Sigmoid colon (tissue), 7 donors: ENCODE measurements around the gene AATK. TPM values are rescaled to one million over a fixed set of nuclear protein-coding genes. Genes with fewer than 3 reads are reported as not detected.

Experiments used
- DNase-seq: peaks from one replicate; pipeline ENCODE4 v3.0.0-alpha.2; 2019
- H3K27ac ChIP-seq, 4 donors: fragments of 200-600 bp; sonication (generic); one replicate each; pipeline ENCODE4 v1.5.1; 2016 to 2019; ENCODE audit warnings: mild to moderate bottlenecking in 1 of 4
- H3K27me3 ChIP-seq, 3 donors: fragments of 200-600 bp; sonication (generic); one replicate each; pipeline ENCODE4 v1.5.1; 2019; ENCODE audit warnings: mild to moderate bottlenecking in 1 of 3
- H3K36me3 ChIP-seq, 4 donors: fragments of 200-600 bp; sonication (generic); one replicate each; pipeline ENCODE4 v1.5.1; 2016 to 2019
- H3K4me1 ChIP-seq, 4 donors: fragments of 200-600 bp; sonication (generic); one replicate each; pipeline ENCODE4 v1.5.1; 2017 to 2019
- H3K4me3 ChIP-seq, 4 donors: fragments of 200-600 bp; sonication (generic); one replicate each; pipeline ENCODE4 v1.5.1; 2017 to 2019; ENCODE audit warnings: mild to moderate bottlenecking in 2 of 4, moderate library complexity in 1 of 4
- H3K9me3 ChIP-seq, 4 donors: fragments of 200-600 bp in 3 of 4; sonication (generic) in 3 of 4; one replicate each; pipeline versions ENCODE4 v1.5.1 to v1.6.1; 2013 to 2019
- CTCF ChIP-seq, 4 experiments: fragments of 450-650 bp in 3 of 4; fragments of 200-600 bp in 1 of 4; IDR thresholded peaks; one replicate each; pipeline ENCODE4 v1.5.1; 2016 to 2019; ENCODE audit warnings: antibody characterized with exemption in 4 of 4, mild to moderate bottlenecking in 3 of 4, moderate library complexity in 2 of 4
- EP300 ChIP-seq, 4 donors: sonication (generic); formaldehyde crosslinking; IDR thresholded peaks; one replicate each; pipeline ENCODE4 v1.6.1; 2017; ENCODE audit warnings: antibody characterized with exemption in 4 of 4
- POLR2A ChIP-seq, 2 donors: fragments of 450-650 bp; IDR thresholded peaks; one replicate each; pipeline ENCODE4 v1.6.1; 2016; ENCODE audit warnings: antibody characterized with exemption in 2 of 2, mild to moderate bottlenecking in 2 of 2, moderate library complexity in 2 of 2
- POLR2AphosphoS5 ChIP-seq, 4 donors: sonication (generic); formaldehyde crosslinking; IDR thresholded peaks; one replicate each; pipeline ENCODE4 v1.6.1; 2017; ENCODE audit warnings: antibody characterized with exemption in 4 of 4
- WGBS, 2 donors: extraction: QIAGEN DNeasy Blood & Tissue Kit; methylation state at CpG; one replicate each; pipeline ENCODE4 v1.1.7; 2013; 5-methylcytosine and 5-hydroxymethylcytosine counted together
- intact Hi-C: fragments of 100-400 bp; cut with DNase I; formaldehyde crosslinking; loops from one replicate; pipeline ENCODE4 v1.15.1; 2023
- polyA plus RNA-seq, 3 donors: library from polyadenylated mRNA; stranded (reverse); fragments of 200-250 nt; gene quantifications; one replicate each; pipeline ENCODE4 v1.2.3, GENCODE V29; 2013
- total RNA-seq, 4 donors: library from RNA; depleted of rRNA; stranded (reverse); fragments of >200 nt; gene quantifications; one replicate each; pipeline ENCODE4 v1.1.0, GENCODE V29; 2016
- donor health status: healthy with polysubstance abuse.
- donor health status: Bipolar disorder and iron deficiency.
- donor health status: healthy.

The AATK gene
- total and polyA plus RNA-seq, 7 donors, result 0.16 to 9.6 (median 4.2) TPM

GRCh38 chr17:81206166-81206565, 40.1 kb upstream of the AATK start:
- Histone ChIP-seq H3K4me3 (no peak overlapping the region), H3K27me3 (no peaks in the 10 kb centered on the region), H3K9me3 (no peaks in the 10 kb centered on the region), H3K4me1 (no peaks in the 10 kb centered on the region), H3K27ac (no peak overlapping the region), H3K36me3 (peaks cover 0 to 20% (median 0%) of the 10 kb centered on the region in 4 donors)
- intact Hi-C loops, result no loop called here
- no peak for DNase-seq
- 91 to 93% methylated on average over 4 of the region's 4 CpGs for WGBS, 2 donors
- no peak for TF ChIP-seq POLR2A (IDR thresholded peaks at IDR 0.05)
- TF ChIP-seq EP300 (IDR thresholded peaks at IDR 0.05), result no peak
- TF ChIP-seq POLR2AphosphoS5 (IDR thresholded peaks at IDR 0.05), result no peak
- TF ChIP-seq CTCF (IDR thresholded peaks at IDR 0.05), result no peak

GRCh38 chr17:81204578-81204977, 38.6 kb upstream of the AATK start:
- Histone ChIP-seq H3K9me3 (no peaks in the 10 kb centered on the region), H3K27me3 (no peaks in the 10 kb centered on the region), H3K4me1 (peaks cover 0 to 5% (median 0%) of the 10 kb centered on the region in 4 donors), H3K27ac (no peak overlapping the region), H3K4me3 (no peak overlapping the region), H3K36me3 (peaks cover 0 to 20% (median 0%) of the 10 kb centered on the region in 4 donors)
- WGBS, 2 donors, result 40 to 79% methylated on average over 10 of the region's 10 CpGs
- TF ChIP-seq POLR2AphosphoS5 (IDR thresholded peaks at IDR 0.05) (no peak), CTCF (IDR thresholded peaks at IDR 0.05) (no peak), POLR2A (IDR thresholded peaks at IDR 0.05) (no peak), EP300 (IDR thresholded peaks at IDR 0.05) (no peak)
- no peak for DNase-seq
- intact Hi-C loops, result loop anchor here (5.0 kb wide), 1 partner anchor 62 kb away; no protein-coding TSS in a partner anchor

- Histone ChIP-seq H3K36me3 (peaks cover 0 to 15% (median 0%) of the 10 kb centered on the region in 4 donors), H3K27me3 (no peaks in the 10 kb centered on the region), H3K4me1 (peaks cover 0 to 14% (median 0%) of the 10 kb centered on the region in 4 donors), H3K9me3 (no peaks in the 10 kb centered on the region), H3K4me3 (no peak overlapping the region), H3K27ac (no peak overlapping the region)
- 94 to 95% methylated on average over 20 of the region's 20 CpGs for WGBS, 2 donors
- intact Hi-C loops, result loop anchor here (5.0 kb wide), 1 partner anchor 61 kb away; no protein-coding TSS in a partner anchor
- TF ChIP-seq POLR2AphosphoS5 (IDR thresholded peaks at IDR 0.05) (no peak), POLR2A (IDR thresholded peaks at IDR 0.05) (no peak), EP300 (IDR thresholded peaks at IDR 0.05) (no peak), CTCF (IDR thresholded peaks at IDR 0.05) (no peak)
- no peak for DNase-seq
Observed at GRCh38 chr17:81203136-81203535, 37.1 kb upstream of the AATK start.

- Histone ChIP-seq H3K27ac (no peak overlapping the region), H3K4me3 (no peak overlapping the region), H3K9me3 (no peaks in the 10 kb centered on the region), H3K27me3 (no peaks in the 10 kb centered on the region), H3K36me3 (peaks cover 0 to 15% (median 0%) of the 10 kb centered on the region in 4 donors), H3K4me1 (peaks cover 0 to 14% (median 0%) of the 10 kb centered on the region in 4 donors)
- 95 to 96% methylated on average over 10 of the region's 10 CpGs for WGBS, 2 donors
- TF ChIP-seq EP300 (IDR thresholded peaks at IDR 0.05), result no peak
- no peak for TF ChIP-seq POLR2A (IDR thresholded peaks at IDR 0.05)
- TF ChIP-seq POLR2AphosphoS5 (IDR thresholded peaks at IDR 0.05), result no peak
- TF ChIP-seq CTCF (IDR thresholded peaks at IDR 0.05), result no peak
- intact Hi-C loops, result loop anchor here (5.0 kb wide), 1 partner anchor 60 kb away; no protein-coding TSS in a partner anchor
- DNase-seq, result no peak
Observed at GRCh38 chr17:81202318-81202717, 36.3 kb upstream of the AATK start.
